Coronary artery (tissue), 2 donors: Measurements from ENCODE around the gene AQP6.

Source experiments
- DNase-seq: peaks from one replicate; pipeline ENCODE4 v3.0.0-alpha.2; 2017; ENCODE audit warnings: low spot score
- H3K27ac ChIP-seq, 2 donors: fragments of 200-600 bp; sonication (generic); one replicate each; pipeline ENCODE4 v1.5.1; 2016 to 2019
- H3K4me3 ChIP-seq: fragments of 200-600 bp; sonication (generic); 2 replicates; pipeline ENCODE4 v1.5.1; 2016; ENCODE audit warnings: mild to moderate bottlenecking, moderate library complexity
- TF ChIP-seq, protein P1 (sequence below): fragments of 200-600 bp; sonication (generic); IDR thresholded peaks from one replicate; pipeline ENCODE4 v1.5.1; 2019; ENCODE audit warnings: antibody characterized with exemption

AQP6 gene

DNA sequence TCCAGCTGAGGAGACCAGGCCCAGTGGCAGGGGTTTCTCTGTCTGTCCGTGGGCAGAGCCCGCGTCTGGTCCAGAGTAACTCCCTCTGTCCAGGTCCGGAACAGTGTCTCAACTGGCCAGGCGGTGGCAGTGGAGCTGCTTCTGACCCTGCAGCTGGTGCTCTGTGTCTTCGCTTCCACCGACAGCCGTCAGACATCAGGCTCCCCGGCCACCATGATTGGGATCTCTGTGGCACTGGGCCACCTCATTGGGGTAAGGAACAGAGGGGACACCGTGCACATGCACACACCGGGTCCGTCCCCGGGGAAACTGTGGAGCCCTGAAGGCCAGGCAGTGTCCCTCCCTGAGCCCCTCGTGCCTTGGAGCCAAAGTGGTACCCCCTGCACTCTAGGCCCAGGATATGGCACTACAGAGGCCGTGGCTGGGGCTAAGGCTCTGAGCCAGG lies 1.5 kb downstream of the AQP6 start:
- TF ChIP-seq, protein P1, sequence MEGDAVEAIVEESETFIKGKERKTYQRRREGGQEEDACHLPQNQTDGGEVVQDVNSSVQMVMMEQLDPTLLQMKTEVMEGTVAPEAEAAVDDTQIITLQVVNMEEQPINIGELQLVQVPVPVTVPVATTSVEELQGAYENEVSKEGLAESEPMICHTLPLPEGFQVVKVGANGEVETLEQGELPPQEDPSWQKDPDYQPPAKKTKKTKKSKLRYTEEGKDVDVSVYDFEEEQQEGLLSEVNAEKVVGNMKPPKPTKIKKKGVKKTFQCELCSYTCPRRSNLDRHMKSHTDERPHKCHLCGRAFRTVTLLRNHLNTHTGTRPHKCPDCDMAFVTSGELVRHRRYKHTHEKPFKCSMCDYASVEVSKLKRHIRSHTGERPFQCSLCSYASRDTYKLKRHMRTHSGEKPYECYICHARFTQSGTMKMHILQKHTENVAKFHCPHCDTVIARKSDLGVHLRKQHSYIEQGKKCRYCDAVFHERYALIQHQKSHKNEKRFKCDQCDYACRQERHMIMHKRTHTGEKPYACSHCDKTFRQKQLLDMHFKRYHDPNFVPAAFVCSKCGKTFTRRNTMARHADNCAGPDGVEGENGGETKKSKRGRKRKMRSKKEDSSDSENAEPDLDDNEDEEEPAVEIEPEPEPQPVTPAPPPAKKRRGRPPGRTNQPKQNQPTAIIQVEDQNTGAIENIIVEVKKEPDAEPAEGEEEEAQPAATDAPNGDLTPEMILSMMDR = no peak
- Histone ChIP-seq H3K4me3 (peak overlapping the region; percentile 35), H3K27ac (peak overlapping the region in 1 of 2 donors; percentile 38)
- no peak for DNase-seq

DNA sequence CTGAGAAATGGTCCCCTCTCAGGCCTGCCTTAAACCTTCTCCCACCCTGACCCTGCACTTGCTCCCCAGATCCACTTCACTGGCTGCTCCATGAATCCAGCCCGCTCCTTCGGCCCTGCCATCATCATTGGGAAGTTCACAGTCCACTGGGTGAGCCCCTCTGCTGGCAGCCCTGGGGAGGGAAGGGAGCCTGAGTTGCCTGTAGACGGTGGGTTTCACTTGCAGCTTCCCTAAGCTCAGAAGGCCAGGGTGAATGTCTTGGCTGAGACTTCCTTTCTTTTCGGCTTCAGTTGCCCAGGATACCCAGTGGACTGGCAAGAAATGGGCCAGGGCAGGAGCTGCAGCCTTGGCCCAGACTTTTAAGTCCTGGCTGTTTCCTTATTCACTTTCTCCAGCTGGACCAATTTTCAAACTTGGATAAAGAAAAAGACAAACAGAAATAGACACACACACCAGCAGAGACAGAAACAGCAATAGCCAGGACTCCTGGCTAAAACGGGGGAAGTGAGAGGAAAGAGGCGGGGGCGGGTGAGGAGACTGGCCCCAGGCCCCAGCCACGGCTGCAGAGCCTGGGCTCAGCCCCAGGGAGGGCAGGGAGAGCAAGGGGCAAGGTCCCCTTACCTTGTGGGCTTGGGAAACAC lies 2.0 kb downstream of the AQP6 start:
- TF ChIP-seq, protein P1 = no peak
- Histone ChIP-seq H3K27ac (peak overlapping the region in 1 of 2 donors; percentile 38), H3K4me3 (peak overlapping the region; percentile 35)
- DNase-seq = no peak

DNA sequence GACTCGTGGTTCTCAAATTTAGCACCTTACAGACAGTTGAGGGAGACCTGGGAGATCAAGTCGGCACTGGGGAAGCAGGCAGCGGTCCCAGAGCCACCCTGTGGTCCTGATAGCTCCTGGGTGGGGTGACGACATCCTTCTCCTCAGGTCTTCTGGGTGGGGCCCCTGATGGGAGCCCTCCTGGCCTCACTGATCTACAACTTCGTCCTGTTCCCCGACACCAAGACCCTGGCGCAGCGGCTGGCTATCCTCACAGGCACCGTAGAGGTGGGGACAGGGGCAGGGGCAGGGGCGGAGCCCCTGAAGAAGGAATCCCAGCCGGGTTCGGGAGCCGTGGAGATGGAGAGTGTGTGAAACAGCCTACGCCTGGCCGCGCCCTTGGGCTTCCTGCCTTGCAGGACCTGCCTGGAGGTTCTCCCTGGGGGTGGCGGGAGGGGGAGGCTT lies 2.6 kb downstream of the AQP6 start:
- TF ChIP-seq, protein P1 = no peak
- DNase-seq = no peak
- peak overlapping the region; percentile 35 for H3K4me3 ChIP-seq
- peak overlapping the region in 1 of 2 donors; percentile 38 for H3K27ac ChIP-seq

DNA sequence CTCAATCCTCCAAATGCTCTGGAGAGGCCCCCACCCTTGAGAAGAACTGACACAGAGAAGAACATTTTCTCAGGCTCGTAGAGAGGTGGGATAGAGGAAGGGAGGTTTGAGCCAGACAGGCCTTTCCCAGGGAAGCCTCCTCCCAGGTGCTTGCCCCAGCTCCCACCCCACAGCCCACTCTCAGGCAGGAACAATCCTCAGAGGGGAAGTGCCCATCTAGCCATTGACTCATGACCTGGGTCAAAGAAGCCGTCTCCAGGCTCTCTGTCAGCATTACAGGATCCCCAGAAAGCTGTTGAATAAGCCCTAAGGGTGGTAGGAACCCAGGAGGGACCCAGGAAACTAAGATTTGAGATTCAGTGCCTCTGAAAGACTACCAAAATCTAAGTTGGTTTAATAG lies 3.8 kb downstream of the AQP6 start:
- TF ChIP-seq, protein P1 = no peak
- Histone ChIP-seq H3K27ac (no peak overlapping the region), H3K4me3 (no peak overlapping the region)
- DNase-seq = no peak

DNA sequence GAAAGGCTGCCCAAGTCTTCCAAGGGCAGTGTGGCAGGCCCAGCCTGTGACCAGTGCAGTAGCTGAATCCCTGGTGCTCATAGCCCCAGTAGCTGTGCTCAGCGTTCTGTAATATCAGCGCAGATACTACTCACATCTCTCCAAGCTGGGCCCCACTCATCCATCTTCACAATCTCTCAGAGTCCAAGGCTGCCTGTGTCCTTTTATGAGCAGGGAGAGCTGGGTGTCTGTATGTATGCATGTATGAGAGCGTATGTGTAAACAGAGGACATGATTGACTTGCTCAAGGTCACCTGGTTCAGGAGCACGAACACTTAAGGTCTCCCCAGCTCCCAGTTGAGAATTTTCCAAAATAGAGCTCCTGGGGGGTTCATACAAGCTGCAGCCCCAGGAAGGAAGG lies 5.4 kb downstream of the AQP6 start:
- TF ChIP-seq, protein P1 = no peak
- no peak overlapping the region for H3K4me3 ChIP-seq
- H3K27ac ChIP-seq = no peak overlapping the region
- DNase-seq = no peak

DNA sequence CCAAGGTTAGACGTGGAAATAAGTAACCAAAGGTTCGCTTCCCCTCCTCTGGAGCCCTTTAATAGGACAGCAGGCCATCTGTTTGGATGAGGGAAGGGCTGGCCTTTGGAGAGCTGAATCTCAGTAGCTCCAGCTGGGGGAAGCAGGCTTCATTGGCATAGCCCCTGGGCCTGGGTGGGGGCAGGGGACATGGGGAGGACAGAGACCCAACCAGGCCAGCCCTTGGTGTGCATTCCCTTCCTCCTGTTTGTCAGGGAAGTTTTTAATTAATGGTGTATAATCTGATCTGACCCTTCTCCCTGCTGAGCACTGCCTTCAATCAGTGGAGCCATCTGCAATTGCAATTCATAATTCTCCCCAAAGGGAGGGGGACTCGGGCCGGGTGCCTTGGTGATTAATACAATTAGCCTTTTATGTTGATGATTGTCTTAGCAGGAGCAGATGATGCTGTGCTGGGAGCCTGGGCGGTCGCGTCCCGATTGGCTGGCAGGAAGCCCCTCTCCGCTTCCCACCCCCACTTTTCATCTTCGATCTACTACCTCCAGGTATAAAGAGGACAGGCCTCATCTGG lies 6.4 kb downstream of the AQP6 start:
- no peak overlapping the region for H3K4me3 ChIP-seq
- no peak overlapping the region for H3K27ac ChIP-seq
- TF ChIP-seq, protein P1 = no peak
- DNase-seq = no peak

DNA sequence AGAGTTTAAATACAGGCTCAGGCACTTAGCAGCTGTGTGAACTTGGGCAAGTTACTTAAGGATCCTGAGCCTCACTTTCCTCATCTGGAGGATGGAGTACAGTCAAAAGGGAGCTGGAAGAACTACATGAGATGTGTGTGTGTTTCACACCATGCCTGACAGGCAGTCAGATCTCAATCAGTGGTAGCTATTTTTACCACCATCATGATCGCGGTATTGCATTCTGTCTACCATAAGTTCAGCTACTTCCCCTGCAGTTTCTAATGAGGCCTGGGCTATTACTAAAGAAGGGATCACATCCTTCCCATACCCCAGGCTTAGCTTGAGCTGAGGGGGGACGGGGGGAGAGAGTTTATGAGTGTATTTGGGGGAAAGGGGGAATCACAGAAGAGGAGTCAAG lies 7.0 kb downstream of the AQP6 start:
- TF ChIP-seq, protein P1 = no peak
- no peak overlapping the region for H3K27ac ChIP-seq
- H3K4me3 ChIP-seq = no peak overlapping the region
- no peak for DNase-seq
